NT2/D1 (cell line): ENCODE data around the gene KRTAP5-6.

ENCODE experiments used
- SUZ12 ChIP-seq: IDR thresholded peaks from 2 replicates; pipeline ENCODE4 v1.6.1; 2011; ENCODE audit not compliant: insufficient read length, insufficient read depth; ENCODE audit errors: extremely low read depth
- YY1 ChIP-seq: IDR thresholded peaks from 2 replicates; pipeline ENCODE4 v1.6.1; 2011; ENCODE audit not compliant: insufficient read length, insufficient read depth
- ZNF274 ChIP-seq: IDR thresholded peaks from 2 replicates; pipeline ENCODE4 v1.6.1; 2011; ENCODE audit warnings: mild to moderate bottlenecking, low read depth, low read length

DNA sequence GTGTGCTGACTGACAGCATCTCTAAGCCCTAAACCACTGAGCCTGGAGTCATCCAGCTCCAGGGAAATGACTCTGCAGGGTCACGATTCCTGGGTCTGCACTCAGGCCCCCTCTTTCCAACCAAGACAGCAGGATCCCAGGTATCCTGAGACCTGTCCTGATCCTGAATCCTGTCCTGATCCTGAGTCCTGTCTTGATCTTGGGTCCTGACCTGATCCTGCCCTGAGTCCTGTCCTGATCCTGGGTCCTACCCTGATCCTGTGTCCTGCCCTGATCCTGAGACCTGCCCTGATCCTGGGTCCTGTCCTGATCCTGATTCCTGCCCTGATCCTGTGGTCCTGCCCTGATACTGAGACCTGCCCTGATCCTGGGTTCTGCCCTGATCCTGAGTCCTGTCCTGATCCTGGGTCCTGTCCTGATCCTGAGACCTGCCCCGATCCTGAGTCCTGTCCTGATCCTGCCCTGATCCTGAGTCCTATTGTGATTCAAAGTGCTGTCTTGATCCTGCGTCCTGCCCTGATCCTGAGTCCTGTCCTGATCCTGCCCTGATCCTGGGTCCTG lies 1.4 kb upstream of the KRTAP5-6 start:
- TF ChIP-seq ZNF274, result no peak
- no peak for TF ChIP-seq YY1
- no peak for TF ChIP-seq SUZ12
